Endometrial microvascular endothelial cells (primary cell): Measurements from ENCODE around the gene CENPC. TPM values are rescaled to one million over a fixed set of nuclear protein-coding genes. Genes with fewer than 3 reads are reported as not detected.

Source experiments
- in situ Hi-C: cut with HindIII; loops from 2 replicates; pipeline ENCODE4 v1.10.0; 2017; ENCODE audit warnings: low sequenced_read_pairs, low pct_unique_long_range_greater_than_20kb; ENCODE audit errors: inconsistent ontology term
- total RNA-seq: library from RNA; depleted of rRNA; stranded (reverse); fragments of >200 nt; gene quantifications from one replicate; pipeline ENCODE4 v1.2.3, GENCODE V29; 2015; ENCODE audit errors: inconsistent ontology term

Gene CENPC
- total RNA-seq, result 7.2 TPM

GRCh38 chr4:67545199-67546003 is at the start of gene CENPC:
Gene CENPC, minus strand, starts transcription at chr4:67545503. Its CDS starts 148 bp downstream, at chr4:67545355.
- in situ Hi-C loops, result no loop called here

- in situ Hi-C loops, result no loop called here
These were observed 48.5 kb upstream of the CENPC start for GRCh38 chr4:67593741-67594175.

GRCh38 chr4:67587156-67587555 is 41.9 kb upstream of the CENPC start:
- in situ Hi-C loops, result no loop called here

- in situ Hi-C loops, result no loop called here
These were observed 39.2 kb upstream of the CENPC start for GRCh38 chr4:67584496-67584895.

- in situ Hi-C loops, result no loop called here
These were observed 36.6 kb upstream of the CENPC start for GRCh38 chr4:67581913-67582312.

GRCh38 chr4:67581208-67581857 is 36.0 kb upstream of the CENPC start:
- in situ Hi-C loops, result no loop called here

GRCh38 chr4:67580577-67580976 is 35.3 kb upstream of the CENPC start:
- in situ Hi-C loops, result no loop called here

- in situ Hi-C loops, result no loop called here
These were observed 31.2 kb upstream of the CENPC start for GRCh38 chr4:67576538-67576937.

- in situ Hi-C loops, result no loop called here
These were observed 30.8 kb upstream of the CENPC start for GRCh38 chr4:67576059-67576466.

GRCh38 chr4:67575232-67576058 is 30.1 kb upstream of the CENPC start:
- in situ Hi-C loops, result no loop called here

GRCh38 chr4:67573193-67573592 is 27.9 kb upstream of the CENPC start:
- in situ Hi-C loops, result no loop called here

GRCh38 chr4:67571975-67572374 is 26.7 kb upstream of the CENPC start:
- in situ Hi-C loops, result no loop called here

GRCh38 chr4:67570537-67570936 is 25.2 kb upstream of the CENPC start:
- in situ Hi-C loops, result no loop called here

GRCh38 chr4:67568820-67569219 is 23.5 kb upstream of the CENPC start:
- in situ Hi-C loops, result no loop called here

GRCh38 chr4:67566335-67566734 is 21.0 kb upstream of the CENPC start:
- in situ Hi-C loops, result no loop called here

- in situ Hi-C loops, result no loop called here
These were observed 20.0 kb upstream of the CENPC start for GRCh38 chr4:67565284-67565683.

GRCh38 chr4:67558493-67558892 is 13.2 kb upstream of the CENPC start, which contains the start of gene STAP1:
Gene STAP1, plus strand, starts transcription at chr4:67558727. Its CDS starts 83 bp downstream, at chr4:67558810.
- in situ Hi-C loops, result no loop called here

GRCh38 chr4:67556436-67556835 is 11.1 kb upstream of the CENPC start:
- in situ Hi-C loops, result no loop called here

GRCh38 chr4:67555447-67555846 is 10.1 kb upstream of the CENPC start:
- in situ Hi-C loops, result no loop called here
